H9 (cell line): ENCODE data around the gene RFNG. TPM values are rescaled to one million over a fixed set of nuclear protein-coding genes. Genes with fewer than 3 reads are reported as not detected.

Experiments used
- DNase-seq: peaks from one replicate; pipeline ENCODE4 v3.0.0-alpha.2; 2017
- H2AFZ ChIP-seq: one replicate; pipeline ENCODE4 v1.6.1; 2013; ENCODE audit warnings: mild to moderate bottlenecking, low read length, control low read depth, moderate library complexity
- H2AK5ac ChIP-seq: 2 replicates; pipeline ENCODE4 v1.6.1; 2013; ENCODE audit warnings: low read length, control low read depth, mixed read lengths; ENCODE audit not compliant: insufficient read length
- H2BK120ac ChIP-seq: one replicate; pipeline ENCODE4 v1.6.1; 2013; ENCODE audit warnings: low read depth, mild to moderate bottlenecking, low read length, control low read depth, inconsistent platforms; ENCODE audit not compliant: poor library complexity, severe bottlenecking
- H2BK12ac ChIP-seq: 2 replicates; pipeline ENCODE4 v1.6.1; 2013; ENCODE audit warnings: low read length, control low read depth, mixed read lengths, low read depth; ENCODE audit not compliant: insufficient read length
- H2BK15ac ChIP-seq: 2 replicates; pipeline ENCODE4 v1.6.1; 2013; ENCODE audit warnings: low read depth, low read length, control low read depth
- H2BK20ac ChIP-seq: one replicate; pipeline ENCODE4 v1.6.1; 2013; ENCODE audit warnings: low read depth, mild to moderate bottlenecking, low read length, control low read depth, inconsistent platforms; ENCODE audit not compliant: poor library complexity, severe bottlenecking
- H2BK5ac ChIP-seq: 2 replicates; pipeline ENCODE4 v1.6.1; 2013; ENCODE audit warnings: low read length, control low read depth, mixed read lengths; ENCODE audit not compliant: insufficient read length
- H3K14ac ChIP-seq: 2 replicates; pipeline ENCODE4 v1.6.1; 2013; ENCODE audit warnings: low read length, control low read depth; ENCODE audit not compliant: insufficient read depth
- H3K18ac ChIP-seq: 2 replicates; pipeline ENCODE4 v1.6.1; 2013; ENCODE audit warnings: low read depth, mild to moderate bottlenecking, mixed read lengths, low read length, control low read depth; ENCODE audit not compliant: insufficient read length
- H3K23ac ChIP-seq: 2 replicates; pipeline ENCODE4 v1.6.1; 2013; ENCODE audit warnings: low read length, control low read depth, mixed read lengths, low read depth; ENCODE audit not compliant: insufficient read length
- H3K23me2 ChIP-seq: 2 replicates; pipeline ENCODE4 v1.6.1; 2013; ENCODE audit warnings: low read depth, mild to moderate bottlenecking, mixed read lengths, low read length, control low read depth; ENCODE audit not compliant: insufficient read length, poor library complexity, severe bottlenecking
- H3K27ac ChIP-seq: 2 replicates; pipeline ENCODE4 v1.5.1; 2013; ENCODE audit warnings: low read length, control low read depth, mixed read lengths, low read depth; ENCODE audit not compliant: insufficient read length
- H3K27me3 ChIP-seq: 2 replicates; pipeline ENCODE4 v1.6.1; 2013; ENCODE audit warnings: low read length, control low read depth, inconsistent platforms; ENCODE audit not compliant: insufficient read depth
- H3K4ac ChIP-seq: 2 replicates; pipeline ENCODE4 v1.6.1; 2013; ENCODE audit warnings: low read depth, mild to moderate bottlenecking, control low read depth, inconsistent platforms, low read length, moderate library complexity
- H3K4me1 ChIP-seq: 2 replicates; pipeline ENCODE4 v1.6.1; 2013; ENCODE audit warnings: low read length, control low read depth, inconsistent platforms; ENCODE audit not compliant: insufficient read depth
- H3K4me2 ChIP-seq: 2 replicates; pipeline ENCODE4 v1.6.1; 2013; ENCODE audit warnings: low read length, control low read depth, mixed read lengths; ENCODE audit not compliant: insufficient read length, insufficient read depth
- H3K56ac ChIP-seq: 2 replicates; pipeline ENCODE4 v1.6.1; 2013; ENCODE audit warnings: low read depth, mild to moderate bottlenecking, mixed read lengths, low read length, control low read depth; ENCODE audit not compliant: insufficient read length
- H3K79me1 ChIP-seq: 2 replicates; pipeline ENCODE4 v1.6.1; 2013; ENCODE audit warnings: low read depth, mild to moderate bottlenecking, moderate library complexity, low read length, control low read depth, inconsistent platforms; ENCODE audit not compliant: insufficient read depth, poor library complexity, severe bottlenecking
- H3K79me2 ChIP-seq: 2 replicates; pipeline ENCODE4 v1.6.1; 2013; ENCODE audit warnings: low read length, control low read depth, inconsistent platforms; ENCODE audit not compliant: insufficient read depth
- H3K9ac ChIP-seq: 2 replicates; pipeline ENCODE4 v1.6.1; 2013; ENCODE audit warnings: low read length, control low read depth, mixed read lengths; ENCODE audit not compliant: insufficient read length; ENCODE audit errors: extremely low read depth
- H3K9me3 ChIP-seq: one replicate; pipeline ENCODE4 v1.6.1; 2013; ENCODE audit warnings: low read depth, low read length, inconsistent platforms; ENCODE audit not compliant: control insufficient read depth
- H3T11ph ChIP-seq: one replicate; pipeline ENCODE4 v1.6.1; 2013; ENCODE audit warnings: mild to moderate bottlenecking, low read length, control low read depth, inconsistent platforms
- H4K20me1 ChIP-seq: one replicate; pipeline ENCODE4 v1.6.1; 2013; ENCODE audit not compliant: control insufficient read depth, insufficient read length, insufficient read depth
- H4K5ac ChIP-seq: 2 replicates; pipeline ENCODE4 v1.6.1; 2013; ENCODE audit warnings: low read depth, mild to moderate bottlenecking, mixed read lengths, low read length, control low read depth; ENCODE audit not compliant: insufficient read length
- H4K8ac ChIP-seq: replicated peaks from 2 replicates; pipeline ENCODE4 v1.6.1; 2013; ENCODE audit warnings: low read length, control low read depth, mixed read lengths, low read depth; ENCODE audit not compliant: insufficient read length
- H4K91ac ChIP-seq: 2 replicates; pipeline ENCODE4 v1.6.1; 2013; ENCODE audit warnings: low read depth, mild to moderate bottlenecking, moderate library complexity, mixed read lengths, low read length, control low read depth; ENCODE audit not compliant: insufficient read length
- H3K27ac Mint-ChIP-seq, 3 experiments: 2 replicates in 2 of 3; 3 replicates in 1 of 3; pipeline ENCODE4 v1.8.0; 2020 to 2021; ENCODE audit warnings: mixed read lengths in 3 of 3, mild to moderate bottlenecking in 1 of 3, moderate library complexity in 1 of 3
- H3K27me3 Mint-ChIP-seq: 2 replicates; pipeline ENCODE4 v1.8.0; 2021; ENCODE audit warnings: low read depth, mild to moderate bottlenecking, moderate library complexity, mixed read lengths
- H3K36me3 Mint-ChIP-seq, 3 experiments: 2 replicates in 2 of 3; 3 replicates in 1 of 3; pipeline ENCODE4 v1.8.0; 2020 to 2021; ENCODE audit warnings: low read depth in 3 of 3, mixed read lengths in 3 of 3; ENCODE audit not compliant: insufficient read depth in 1 of 3
- H3K4me1 Mint-ChIP-seq, 2 experiments: 2 replicates each; pipeline ENCODE4 v1.8.0; 2020; ENCODE audit warnings: mixed read lengths in 2 of 2
- H3K4me3 Mint-ChIP-seq, 2 experiments: 2 replicates in 1 of 2; 3 replicates in 1 of 2; pipeline ENCODE4 v1.8.0; 2020 to 2021; ENCODE audit warnings: mild to moderate bottlenecking in 2 of 2, mixed read lengths in 2 of 2, moderate library complexity in 1 of 2
- H3K9me3 Mint-ChIP-seq, 2 experiments: 2 replicates in 1 of 2; 3 replicates in 1 of 2; pipeline ENCODE4 v1.8.0; 2020; ENCODE audit warnings: mild to moderate bottlenecking in 2 of 2, mixed read lengths in 2 of 2, moderate library complexity in 1 of 2
- WGBS: extraction: QIAGEN DNeasy Blood & Tissue Kit; methylation state at CpG from one replicate; pipeline ENCODE4 v1.1.7; 2013; ENCODE audit warnings: missing lambda C conversion rate, low lambda C conversion rate, mixed read lengths; ENCODE audit not compliant: insufficient read length; ENCODE audit errors: extremely low coverage; 5-methylcytosine and 5-hydroxymethylcytosine counted together
- total RNA-seq: library from RNA; stranded (reverse); gene quantifications from 2 replicates; pipeline ENCODE4 v1.2.1, GENCODE V29; 2021
- TF ChIP-seq, protein P1 (sequence below): fragments of 200-600 bp; sonication (generic); conservative IDR thresholded peaks from 3 replicates; pipeline ENCODE4 v1.8.0; 2021; ENCODE audit warnings: antibody characterized with exemption, mild to moderate bottlenecking

Gene RFNG
- total RNA-seq, 1 experiment from 2014 or later = 34.0 TPM

DNA sequence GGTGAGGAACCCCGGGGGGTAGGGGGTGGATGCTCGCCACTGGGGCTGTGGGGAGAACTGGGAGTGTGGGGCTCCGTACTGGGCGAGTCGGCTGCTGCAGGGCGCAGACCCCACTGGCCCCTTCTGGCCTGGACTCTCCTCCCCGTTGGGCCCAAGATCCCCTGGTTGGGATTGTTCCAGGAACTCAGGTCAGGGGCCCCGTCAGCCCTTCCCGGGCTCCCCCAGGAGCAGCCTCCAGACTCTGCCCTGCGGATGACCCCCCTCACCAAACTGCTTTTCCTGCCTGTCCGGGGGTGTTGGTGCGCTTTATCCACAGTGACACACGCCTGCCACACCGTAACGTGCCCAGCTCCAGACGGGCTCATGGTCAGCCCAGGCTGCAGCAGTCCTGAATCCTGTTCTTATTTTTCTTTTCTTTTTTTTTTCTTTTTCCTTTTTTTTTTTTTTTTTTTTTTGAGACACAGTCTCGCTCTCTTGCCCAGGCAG, 50.0 kb downstream of the RFNG start:
- H3K27ac Mint-ChIP-seq = no peak overlapping the region; a peak in 1 of 7 replicates
- Histone ChIP-seq H3K4me2 (no peak overlapping the region), H3K23me2 (no peaks in the 10 kb centered on the region), H3K4ac (no peak overlapping the region), H2BK20ac (no peak overlapping the region), H4K5ac (no peak overlapping the region), H2BK120ac (no peak overlapping the region), H3K9ac (no peak overlapping the region), H3K27me3 (no peaks in the 10 kb centered on the region), H3T11ph (no peak overlapping the region), H3K79me1 (no peaks in the 10 kb centered on the region), H4K20me1 (no peaks in the 10 kb centered on the region), H2AFZ (no peak overlapping the region), H3K4me1 (no peaks in the 10 kb centered on the region), H3K79me2 (no peaks in the 10 kb centered on the region), H3K23ac (no peak overlapping the region), H2BK12ac (no peak overlapping the region), H4K91ac (no peak overlapping the region), H3K14ac (no peak overlapping the region), H2BK5ac (no peak overlapping the region), H2AK5ac (no peak overlapping the region), H3K56ac (no peak overlapping the region), H3K18ac (no peak overlapping the region), H3K27ac (no peak overlapping the region), H2BK15ac (no peak overlapping the region), H3K9me3 (no peaks in the 10 kb centered on the region), H4K8ac (no peak overlapping the region)
- no CpG with 5 or more reads among the region's 17 CpGs for WGBS
- TF ChIP-seq, protein P1, sequence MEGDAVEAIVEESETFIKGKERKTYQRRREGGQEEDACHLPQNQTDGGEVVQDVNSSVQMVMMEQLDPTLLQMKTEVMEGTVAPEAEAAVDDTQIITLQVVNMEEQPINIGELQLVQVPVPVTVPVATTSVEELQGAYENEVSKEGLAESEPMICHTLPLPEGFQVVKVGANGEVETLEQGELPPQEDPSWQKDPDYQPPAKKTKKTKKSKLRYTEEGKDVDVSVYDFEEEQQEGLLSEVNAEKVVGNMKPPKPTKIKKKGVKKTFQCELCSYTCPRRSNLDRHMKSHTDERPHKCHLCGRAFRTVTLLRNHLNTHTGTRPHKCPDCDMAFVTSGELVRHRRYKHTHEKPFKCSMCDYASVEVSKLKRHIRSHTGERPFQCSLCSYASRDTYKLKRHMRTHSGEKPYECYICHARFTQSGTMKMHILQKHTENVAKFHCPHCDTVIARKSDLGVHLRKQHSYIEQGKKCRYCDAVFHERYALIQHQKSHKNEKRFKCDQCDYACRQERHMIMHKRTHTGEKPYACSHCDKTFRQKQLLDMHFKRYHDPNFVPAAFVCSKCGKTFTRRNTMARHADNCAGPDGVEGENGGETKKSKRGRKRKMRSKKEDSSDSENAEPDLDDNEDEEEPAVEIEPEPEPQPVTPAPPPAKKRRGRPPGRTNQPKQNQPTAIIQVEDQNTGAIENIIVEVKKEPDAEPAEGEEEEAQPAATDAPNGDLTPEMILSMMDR = no peak
- no peak overlapping the region for H3K4me3 Mint-ChIP-seq
- peaks cover 0 to 8% (median 7%) of the 10 kb centered on the region in 3 experiments; a peak in 6 of 7 replicates for H3K36me3 Mint-ChIP-seq
- H3K27me3 Mint-ChIP-seq = no peaks in the 10 kb centered on the region
- DNase-seq = no peak
- no peaks in the 10 kb centered on the region for H3K4me1 Mint-ChIP-seq
- no peaks in the 10 kb centered on the region for H3K9me3 Mint-ChIP-seq
